HUDEP-2 (cell line): Measurements from ENCODE around the gene INKA2.

Experiments
- DNase-seq, 76 experiments: peaks; one replicate each; lab custom pipeline; 2025; ENCODE audit not compliant: unreplicated experiment in 76 of 76; lab: John Stamatoyannopoulos, UW

The INKA2 gene

GRCh38 chr1:111734856-111735255 is 4.3 kb downstream of the INKA2 start:
- no peak for DNase-seq

GRCh38 chr1:111734426-111734825 is 4.8 kb downstream of the INKA2 start:
- no peak for DNase-seq

GRCh38 chr1:111733992-111734341 is 5.2 kb downstream of the INKA2 start:
- DNase-seq: no peak

GRCh38 chr1:111733183-111733991 is 5.8 kb downstream of the INKA2 start:
- DNase-seq: no peak

GRCh38 chr1:111732718-111733117 is 6.5 kb downstream of the INKA2 start:
- DNase-seq: no peak

GRCh38 chr1:111731956-111732355 is 7.2 kb downstream of the INKA2 start:
- no peak for DNase-seq

GRCh38 chr1:111730706-111731105 is 8.5 kb downstream of the INKA2 start:
- no peak for DNase-seq

- DNase-seq: no peak
Measured at GRCh38 chr1:111729946-111730681, 9.1 kb downstream of the INKA2 start.

GRCh38 chr1:111729271-111729921 is 9.8 kb downstream of the INKA2 start:
- DNase-seq: no peak

GRCh38 chr1:111727056-111727455 is 12.1 kb downstream of the INKA2 start:
- no peak for DNase-seq

GRCh38 chr1:111725192-111725591 is 14.0 kb downstream of the INKA2 start:
- no peak for DNase-seq

GRCh38 chr1:111723871-111724270 is 15.3 kb downstream of the INKA2 start:
- no peak for DNase-seq

- no peak for DNase-seq
Measured at GRCh38 chr1:111723091-111723806, 15.9 kb downstream of the INKA2 start.

- DNase-seq: peak in 1 of 76 experiments; percentile 10
Measured at GRCh38 chr1:111720977-111721786, 18.0 kb downstream of the INKA2 start.

GRCh38 chr1:111720274-111720976 is 18.8 kb downstream of the INKA2 start:
- DNase-seq: no peak

- no peak for DNase-seq
Measured at GRCh38 chr1:111719674-111720132, 19.5 kb downstream of the INKA2 start.

GRCh38 chr1:111719135-111719534 is 20.1 kb downstream of the INKA2 start:
- DNase-seq: no peak

- no peak for DNase-seq
Measured at GRCh38 chr1:111717450-111717849, 21.7 kb downstream of the INKA2 start.

GRCh38 chr1:111716333-111716732 is 22.9 kb downstream of the INKA2 start:
- no peak for DNase-seq
